ENCODE data around the gene MORC3.

Gene MORC3

GRCh38 chr21:36425286-36425685, 105.3 kb downstream of the MORC3 start:
- H3K4me3 ChIP-seq (ENCODE audit: low read length) = no peak overlapping the region
- no peak for TF ChIP-seq CTCF (IDR thresholded peaks at IDR 0.05; ENCODE audit: insufficient read depth, low read depth, low read length, missing control alignments)
- no peak for DNase-seq (ENCODE audit: low read depth)
